Measurements from ENCODE around the gene HNRNPA2B1.
A peak's percentile ranks its signal among the peaks of the same experiment; 100 is the strongest.

DNA sequence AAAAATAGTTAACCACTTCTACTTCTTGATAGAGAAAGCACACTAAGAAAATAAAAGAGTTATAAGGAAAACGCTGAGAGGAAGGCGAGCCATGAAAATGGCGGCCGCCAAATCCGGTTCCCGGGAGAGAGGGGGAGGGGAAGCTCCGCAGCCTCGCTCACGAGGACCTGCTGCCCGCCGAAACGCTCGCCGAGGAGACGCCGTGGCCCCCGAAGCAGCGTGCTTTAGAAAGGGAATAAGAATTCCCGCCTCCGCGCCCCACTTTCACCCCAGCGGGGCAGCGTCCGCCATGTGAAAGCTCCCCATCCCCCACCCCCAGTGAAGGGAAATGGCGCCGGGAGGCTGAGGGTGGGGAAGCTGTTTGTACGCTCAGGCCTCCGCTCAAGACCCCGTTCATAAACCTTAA is 505 bp downstream of the HNRNPA2B1 start:
- TF ChIP-seq CTCF (IDR thresholded peaks at IDR 0.05), result no peak
- peak; percentile 24 for TF ChIP-seq POLR2AphosphoS5 (IDR thresholded peaks at IDR 0.05)
- TF ChIP-seq POLR2A (IDR thresholded peaks at IDR 0.05), result no peak

All from prostate gland (tissue), 2 donors.